ENCODE results near the gene TBKBP1.

GRCh38 chr17:47735139-47735464 is 41.1 kb downstream of the TBKBP1 start:
- TF ChIP-seq CTCF (IDR thresholded peaks at IDR 0.05; ENCODE audit: borderline replicate concordance, extremely low read depth, low read length, poor library complexity, severe bottlenecking) (no peak), EZH2 (IDR thresholded peaks at IDR 0.05; ENCODE audit: borderline replicate concordance, low read depth, low read length, severe bottlenecking) (no peak)
